IMR-90 (cell line): ENCODE results near the gene RRM1.

ENCODE experiments used
- MAZ ChIP-seq: IDR thresholded peaks from 2 replicates; pipeline ENCODE4 v1.6.1; 2012; ENCODE audit warnings: low read depth, mild to moderate bottlenecking, low read length, improper control_type of control experiment, moderate library complexity, borderline replicate concordance
- POLR2A ChIP-seq: IDR thresholded peaks from 2 replicates; pipeline ENCODE4 v1.6.1; 2012; ENCODE audit warnings: mild to moderate bottlenecking, low read depth, low read length
- SMC3 ChIP-seq: fragments of 150-350 bp; IDR thresholded peaks from 2 replicates; pipeline ENCODE4 v1.6.1; 2016; ENCODE audit warnings: low read depth, mild to moderate bottlenecking, antibody characterized with exemption, low read length, moderate library complexity
- TF ChIP-seq, protein P1 (sequence below): conservative IDR thresholded peaks from 2 replicates; pipeline ENCODE4 v1.5.1; 2012; ENCODE audit warnings: mild to moderate bottlenecking, low read depth, low read length, improper control_type of control experiment
- TF ChIP-seq, protein P2 (sequence below): fragments of 150-350 bp; IDR thresholded peaks from 2 replicates; pipeline ENCODE4 v1.6.1; 2016; ENCODE audit warnings: low read depth, mild to moderate bottlenecking, low read length, moderate library complexity, borderline replicate concordance

DNA sequence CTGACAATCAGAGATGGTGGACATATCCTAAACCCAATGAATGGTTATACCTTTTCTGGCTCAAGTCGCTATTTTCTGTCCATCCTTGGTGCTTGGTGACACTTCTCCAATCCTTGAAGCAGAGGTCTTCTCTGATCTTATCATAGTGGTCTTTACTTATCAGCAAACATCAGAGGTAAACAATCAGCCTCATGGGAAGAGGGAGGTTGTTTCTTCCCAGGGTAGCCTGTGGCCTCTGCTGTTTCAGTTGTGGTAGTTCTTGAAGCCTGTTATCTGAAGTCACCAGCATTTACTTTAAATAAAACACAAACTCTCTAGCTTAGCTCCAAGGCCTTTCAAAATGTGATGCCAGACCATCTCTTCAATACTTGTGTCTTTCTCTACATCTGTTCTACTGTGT, 66.7 kb downstream of the RRM1 start:
- TF ChIP-seq POLR2A (no peak), MAZ (no peak), SMC3 (no peak)
- TF ChIP-seq, protein P1, sequence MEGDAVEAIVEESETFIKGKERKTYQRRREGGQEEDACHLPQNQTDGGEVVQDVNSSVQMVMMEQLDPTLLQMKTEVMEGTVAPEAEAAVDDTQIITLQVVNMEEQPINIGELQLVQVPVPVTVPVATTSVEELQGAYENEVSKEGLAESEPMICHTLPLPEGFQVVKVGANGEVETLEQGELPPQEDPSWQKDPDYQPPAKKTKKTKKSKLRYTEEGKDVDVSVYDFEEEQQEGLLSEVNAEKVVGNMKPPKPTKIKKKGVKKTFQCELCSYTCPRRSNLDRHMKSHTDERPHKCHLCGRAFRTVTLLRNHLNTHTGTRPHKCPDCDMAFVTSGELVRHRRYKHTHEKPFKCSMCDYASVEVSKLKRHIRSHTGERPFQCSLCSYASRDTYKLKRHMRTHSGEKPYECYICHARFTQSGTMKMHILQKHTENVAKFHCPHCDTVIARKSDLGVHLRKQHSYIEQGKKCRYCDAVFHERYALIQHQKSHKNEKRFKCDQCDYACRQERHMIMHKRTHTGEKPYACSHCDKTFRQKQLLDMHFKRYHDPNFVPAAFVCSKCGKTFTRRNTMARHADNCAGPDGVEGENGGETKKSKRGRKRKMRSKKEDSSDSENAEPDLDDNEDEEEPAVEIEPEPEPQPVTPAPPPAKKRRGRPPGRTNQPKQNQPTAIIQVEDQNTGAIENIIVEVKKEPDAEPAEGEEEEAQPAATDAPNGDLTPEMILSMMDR, result no peak
- TF ChIP-seq, protein P2, sequence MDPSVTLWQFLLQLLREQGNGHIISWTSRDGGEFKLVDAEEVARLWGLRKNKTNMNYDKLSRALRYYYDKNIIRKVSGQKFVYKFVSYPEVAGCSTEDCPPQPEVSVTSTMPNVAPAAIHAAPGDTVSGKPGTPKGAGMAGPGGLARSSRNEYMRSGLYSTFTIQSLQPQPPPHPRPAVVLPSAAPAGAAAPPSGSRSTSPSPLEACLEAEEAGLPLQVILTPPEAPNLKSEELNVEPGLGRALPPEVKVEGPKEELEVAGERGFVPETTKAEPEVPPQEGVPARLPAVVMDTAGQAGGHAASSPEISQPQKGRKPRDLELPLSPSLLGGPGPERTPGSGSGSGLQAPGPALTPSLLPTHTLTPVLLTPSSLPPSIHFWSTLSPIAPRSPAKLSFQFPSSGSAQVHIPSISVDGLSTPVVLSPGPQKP, result no peak
